NCI-H146 treated with DMSO at 0.1 percent for 48 hours (cell line): ENCODE data around the gene PIM2.
"Not testable (repeated sequence)": the region's sequence is repeated elsewhere in the genome, so short reads cannot be mapped to it uniquely, and the experiment has no call there.

ENCODE experiments used
- DNase-seq: peaks from one replicate; lab custom pipeline; 2025; ENCODE audit not compliant: unreplicated experiment; lab: John Stamatoyannopoulos, UW

Gene PIM2

DNA sequence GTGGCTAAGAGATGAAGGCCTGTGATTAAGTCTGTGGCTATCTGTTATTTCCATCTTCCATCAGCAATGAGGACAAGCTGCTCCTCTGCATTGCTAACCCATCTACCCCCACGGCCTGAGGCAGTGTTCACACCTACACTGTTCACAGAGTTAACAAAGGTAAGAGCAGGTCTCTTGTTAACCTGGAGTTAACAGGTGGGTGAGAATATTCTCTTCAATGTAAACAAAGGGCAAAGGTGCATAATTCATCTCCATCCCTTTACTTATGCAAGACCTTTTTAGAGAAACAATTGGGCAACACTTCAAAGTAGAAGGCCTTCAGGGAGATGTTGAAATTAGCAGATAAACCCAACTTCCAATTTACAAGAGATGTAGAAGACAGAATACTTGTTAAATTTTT, 10.2 kb downstream of the PIM2 start:
- no peak for DNase-seq

DNA sequence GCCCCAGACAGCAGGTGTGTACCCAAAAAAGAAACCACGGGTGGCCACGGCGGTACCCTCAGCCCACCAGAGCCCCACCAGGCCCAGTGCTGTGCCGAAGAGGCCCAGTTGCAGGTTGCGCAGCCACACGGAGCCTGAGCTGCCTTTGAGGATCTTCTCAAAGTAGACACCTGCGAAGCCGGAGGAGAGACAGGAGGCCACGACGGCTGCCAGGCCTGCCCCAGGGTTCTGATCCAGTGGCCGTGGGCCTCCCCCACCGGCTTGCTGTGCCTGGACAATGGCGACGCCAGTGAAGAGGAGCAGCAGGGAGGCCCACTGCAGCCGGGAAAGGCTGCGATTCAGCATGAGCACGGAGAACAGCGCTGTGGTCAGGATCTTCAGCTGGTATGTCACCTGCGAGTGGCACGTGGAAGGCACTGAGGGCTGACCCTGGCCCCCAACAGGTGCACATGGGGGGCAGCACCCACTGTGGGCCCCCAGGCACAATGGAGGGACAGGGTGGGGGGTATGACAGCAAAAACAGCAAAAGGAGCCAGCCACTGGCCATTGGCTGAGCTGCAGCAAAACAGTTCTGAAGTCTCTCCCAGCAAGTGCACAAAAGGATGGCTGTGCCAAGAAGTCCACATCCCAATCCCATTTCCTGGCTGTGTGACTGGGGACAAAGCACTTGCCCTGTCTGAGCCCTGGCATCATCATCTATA, 13.6 kb downstream of the PIM2 start:
- no peak for DNase-seq

DNA sequence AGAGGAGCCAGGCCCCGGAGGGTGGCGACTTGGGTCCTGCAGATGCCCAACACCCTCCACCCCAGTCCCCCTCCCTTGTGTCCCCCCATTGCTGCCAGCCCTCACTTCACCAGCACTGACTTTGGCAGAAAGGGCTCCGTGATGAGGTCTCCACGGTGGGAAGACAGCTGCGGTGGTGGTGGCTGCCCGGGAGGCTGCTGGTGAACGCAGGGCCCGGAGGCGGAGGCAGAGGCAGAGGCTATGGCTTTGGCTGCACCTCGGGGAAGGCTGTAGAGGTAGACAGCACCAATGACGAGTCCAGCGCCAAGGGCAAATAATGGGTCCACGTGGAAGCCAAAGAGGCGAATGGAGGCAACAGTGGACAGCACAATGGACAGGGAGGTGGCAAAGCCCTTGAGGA, 14.2 kb downstream of the PIM2 start:
- no peak for DNase-seq

DNA sequence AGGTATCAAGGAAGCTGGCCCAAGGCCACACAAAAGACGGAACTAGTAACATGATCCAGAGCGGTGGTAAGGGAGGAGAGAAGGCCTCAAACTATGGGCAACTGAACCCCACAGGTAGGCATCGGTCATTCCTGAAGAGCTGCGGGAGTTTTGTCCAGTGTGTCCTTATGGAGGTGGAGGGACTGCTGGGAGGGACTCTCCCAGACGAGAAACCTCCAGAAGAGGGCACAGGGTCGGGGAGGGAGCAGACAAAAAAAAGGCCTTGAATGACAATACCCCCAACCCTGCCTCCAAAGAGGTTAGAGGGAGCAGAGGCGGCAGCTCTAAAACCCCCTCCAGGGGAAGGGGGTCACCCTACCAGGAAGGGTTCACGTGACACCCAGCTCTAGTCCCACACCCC, 14.6 kb downstream of the PIM2 start:
- no peak for DNase-seq

DNA sequence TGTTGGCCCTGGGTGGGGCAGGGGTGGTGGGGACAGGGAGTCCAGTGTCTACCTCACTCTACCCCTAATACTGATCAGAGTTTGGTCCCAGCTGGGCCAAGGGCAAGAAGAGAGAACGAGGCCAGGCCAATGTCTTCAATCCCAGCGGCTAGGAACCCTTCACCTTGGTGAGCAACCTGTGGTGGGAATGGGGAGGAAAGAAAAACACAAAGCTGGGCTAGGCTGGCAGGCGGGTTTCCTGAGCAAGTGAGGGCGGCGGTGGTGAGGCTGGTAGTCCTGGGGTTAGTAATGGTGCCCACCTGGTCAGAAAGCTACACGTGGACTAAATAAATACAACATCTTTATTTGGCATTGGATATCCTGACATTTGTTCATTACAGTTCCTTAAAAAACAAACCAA, 15.5 kb downstream of the PIM2 start:
- DNase-seq, result no peak

DNA sequence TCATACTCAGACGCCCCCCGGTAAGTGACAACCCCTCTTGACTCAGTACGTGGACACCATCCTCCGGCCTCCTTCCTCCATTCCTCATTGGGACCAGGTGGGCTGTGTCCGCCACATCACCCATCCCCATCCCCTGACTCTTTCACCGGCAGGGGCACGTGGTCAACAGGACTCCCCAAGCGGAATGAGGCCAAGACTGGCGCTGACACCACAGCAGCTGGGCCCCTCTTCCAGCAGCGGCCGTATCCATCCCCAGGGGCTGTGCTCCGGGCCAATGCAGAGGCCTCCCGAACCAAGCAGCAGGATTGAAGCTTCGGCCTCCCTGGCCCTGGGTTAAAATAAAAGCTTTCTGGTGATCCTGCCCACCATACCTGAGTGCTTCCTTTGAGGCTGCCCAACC, 16.0 kb downstream of the PIM2 start:
- DNase-seq, result no peak

DNA sequence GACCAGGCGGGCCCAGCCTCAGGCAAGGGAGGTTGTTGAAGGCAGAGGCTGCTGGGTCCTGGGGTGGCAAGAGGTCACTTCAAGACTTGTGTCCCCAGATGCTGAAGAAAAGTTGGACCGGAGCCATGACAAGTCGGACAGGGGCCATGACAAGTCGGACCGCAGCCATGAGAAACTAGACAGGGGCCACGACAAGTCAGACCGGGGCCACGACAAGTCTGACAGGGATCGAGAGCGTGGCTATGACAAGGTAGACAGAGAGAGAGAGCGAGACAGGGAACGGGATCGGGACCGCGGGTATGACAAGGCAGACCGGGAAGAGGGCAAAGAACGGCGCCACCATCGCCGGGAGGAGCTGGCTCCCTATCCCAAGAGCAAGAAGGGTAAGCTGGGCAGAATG, 16.7 kb downstream of the PIM2 start:
- DNase-seq, result no peak

DNA sequence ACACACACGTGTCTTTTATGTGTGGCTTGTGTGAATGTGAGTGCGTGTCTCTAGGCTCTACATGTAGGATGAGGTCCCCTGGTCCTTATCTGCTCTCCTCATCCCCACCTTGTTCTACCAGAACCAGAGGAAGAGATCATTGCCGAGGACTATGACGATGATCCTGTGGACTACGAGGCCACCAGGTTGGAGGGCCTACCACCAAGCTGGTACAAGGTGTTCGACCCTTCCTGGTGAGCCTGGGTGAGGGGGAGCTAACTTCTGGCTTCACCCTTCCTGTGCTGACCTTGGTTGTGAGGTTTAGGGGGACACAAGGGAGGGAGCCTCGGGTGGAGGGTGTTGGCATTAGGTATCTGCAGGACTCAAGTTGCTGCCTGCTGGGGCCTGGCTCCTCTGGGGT, 17.8 kb downstream of the PIM2 start:
- DNase-seq, result no peak

DNA sequence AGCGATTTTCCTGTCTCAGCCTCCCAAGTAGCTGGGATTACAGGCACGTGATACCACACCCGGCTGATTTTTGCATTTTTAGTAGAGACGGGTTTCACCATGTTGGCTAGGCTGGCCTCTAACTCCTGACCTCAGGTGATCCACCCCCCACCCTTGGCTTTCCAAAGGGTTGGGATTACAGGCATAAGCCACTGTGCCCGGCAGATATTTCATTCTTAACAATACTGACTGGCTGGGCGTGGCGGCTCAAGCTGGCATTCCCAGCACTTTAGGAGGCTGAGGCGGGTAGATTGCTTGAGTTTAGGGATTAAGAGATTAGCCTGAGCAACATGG, 19.8 kb downstream of the PIM2 start:
- DNase-seq, result no peak

DNA sequence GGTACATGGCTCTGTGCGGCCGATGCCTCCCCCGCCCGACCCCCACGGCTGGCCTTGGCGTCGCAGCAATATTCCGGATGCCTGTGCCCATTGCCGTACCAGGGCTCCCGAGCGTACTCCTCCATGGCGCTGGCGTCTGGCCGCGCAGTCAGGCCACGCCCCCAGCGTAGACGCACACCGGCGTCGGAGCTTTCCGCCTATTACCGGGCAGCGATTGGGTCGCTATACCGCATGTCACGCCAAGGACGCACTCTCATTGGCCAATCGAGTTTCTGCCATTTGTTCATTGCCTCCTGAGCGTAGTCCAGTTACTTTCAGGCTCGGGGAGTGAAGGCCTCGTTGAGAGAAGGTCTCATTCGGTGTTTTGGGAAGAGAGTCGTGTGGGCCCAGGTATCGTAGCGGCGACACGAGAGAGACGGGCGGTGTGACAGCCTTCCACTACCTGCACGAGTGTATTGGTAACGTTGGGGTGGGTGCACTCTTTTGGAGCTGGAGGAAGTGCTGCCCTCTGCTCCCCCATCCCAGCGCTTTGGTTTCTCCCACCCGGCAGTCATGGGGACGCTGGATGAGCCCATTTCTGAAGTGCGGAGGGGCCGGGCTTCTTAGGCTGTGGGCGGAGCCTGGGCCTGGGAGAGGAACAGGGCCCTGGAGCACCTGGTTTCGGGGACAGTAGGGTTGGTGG, 21.1 kb downstream of the PIM2 start, which contains the start of the genes PQBP1 and TIMM17B:
TSS of gene PQBP1 (plus strand) at position 306 of the 682 bp plus-strand sequence. CDS start 580 bp downstream, outside the sequence.
TSS of gene TIMM17B (minus strand) at position 144 of the 682 bp plus-strand sequence. CDS start at position 125, 19 bp downstream.
- peak; percentile 92 for DNase-seq

DNA sequence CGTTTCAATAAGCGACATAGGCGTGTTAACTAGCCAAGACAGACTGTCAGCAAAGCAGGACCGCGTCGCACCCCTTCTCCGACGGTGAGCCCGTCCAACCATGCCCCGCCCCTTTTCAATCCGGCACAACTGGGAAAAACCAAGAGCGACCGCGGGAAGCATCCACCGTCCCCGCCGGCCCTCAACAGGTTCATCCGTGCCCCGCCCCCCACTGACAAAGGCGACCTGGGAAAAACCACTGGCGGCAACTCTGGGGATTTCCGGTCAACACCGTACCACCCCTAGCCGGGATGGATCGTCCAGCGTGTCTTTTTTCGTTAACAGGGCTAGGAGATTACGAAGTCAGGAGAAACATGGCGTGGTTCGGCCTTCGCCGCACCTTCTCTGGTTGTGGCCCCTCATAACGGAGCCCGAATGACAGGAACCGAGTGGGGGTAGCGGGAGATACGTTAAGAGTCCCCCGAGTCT, 21.6 kb downstream of the PIM2 start:
- peak; percentile 66 for DNase-seq

DNA sequence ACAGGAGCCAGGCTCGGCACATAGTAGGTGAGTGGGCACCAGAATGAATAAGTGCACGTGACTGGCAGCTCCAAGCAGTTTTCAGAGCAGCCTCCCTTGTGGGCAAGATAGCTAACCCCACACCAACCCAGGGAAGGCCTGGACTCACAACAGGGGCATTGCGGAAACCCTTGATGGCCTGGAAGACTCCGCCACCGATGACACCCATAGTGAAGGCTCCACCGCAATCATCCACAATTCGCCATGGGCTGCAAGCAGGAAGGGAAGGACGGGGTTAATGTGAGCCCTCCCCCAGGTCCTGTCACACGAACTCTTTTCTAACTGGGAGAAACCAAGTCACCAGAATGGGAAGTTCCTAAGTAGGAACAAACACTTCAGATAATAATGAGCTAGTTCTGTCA, 22.2 kb downstream of the PIM2 start:
- no peak for DNase-seq

DNA sequence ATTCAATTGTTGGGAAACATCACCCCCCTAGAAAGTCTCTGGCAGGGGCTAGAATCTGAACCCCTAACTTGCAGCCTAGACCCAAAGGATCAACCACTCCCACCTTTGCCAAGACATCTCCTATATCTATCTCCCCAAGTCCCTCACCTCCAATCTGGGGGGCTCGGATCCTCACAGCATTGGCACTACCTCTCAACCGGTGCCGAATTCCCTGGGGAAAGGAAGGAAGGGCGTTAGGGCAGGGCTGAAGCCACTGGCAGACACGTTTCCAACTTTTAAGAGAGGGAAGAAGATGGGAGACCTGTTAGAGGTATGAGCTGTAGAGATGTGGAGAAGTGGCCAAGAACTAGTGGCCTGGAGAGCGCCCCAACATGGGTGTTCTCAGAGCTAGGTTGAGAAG, 23.9 kb downstream of the PIM2 start:
- DNase-seq, result no peak

DNA sequence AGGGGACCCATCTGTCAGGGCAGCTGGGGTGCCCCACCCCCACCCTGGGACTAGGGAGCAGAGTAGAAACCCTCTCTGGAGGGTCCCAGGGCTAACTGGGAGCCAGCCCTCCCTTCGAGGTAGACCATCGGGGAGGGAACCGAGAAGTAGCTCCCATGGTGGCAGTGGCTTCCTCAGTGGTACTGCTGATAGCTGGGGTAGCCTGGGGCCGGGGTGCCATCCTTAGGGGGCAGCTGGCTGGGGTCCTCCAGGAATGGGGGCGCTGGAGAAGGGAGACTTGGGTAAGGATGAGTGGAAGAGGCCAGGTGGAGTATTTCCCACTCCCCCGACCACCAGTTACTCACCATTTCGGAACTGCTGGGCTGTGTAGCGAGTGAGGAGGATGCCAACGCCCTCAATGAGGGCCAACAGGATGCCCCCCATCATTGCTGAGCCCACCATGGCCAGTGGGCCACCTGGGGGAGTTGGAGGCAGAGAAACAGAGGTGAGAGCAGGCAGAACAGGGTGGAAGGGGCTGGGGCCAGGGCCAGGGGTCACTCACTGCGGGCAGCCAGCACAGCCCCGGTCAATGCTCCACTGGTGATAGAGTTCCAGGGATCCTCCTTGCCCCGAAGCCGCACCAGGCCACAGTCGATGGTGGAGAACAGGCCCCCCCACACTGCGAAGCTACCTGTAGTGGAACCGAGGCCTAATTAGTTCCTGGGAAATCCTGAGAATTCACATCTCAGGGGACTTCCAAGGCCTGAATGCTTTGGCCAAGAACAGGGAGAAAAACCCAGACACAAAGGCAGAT, 25.1 kb downstream of the PIM2 start:
- DNase-seq, result no peak

DNA sequence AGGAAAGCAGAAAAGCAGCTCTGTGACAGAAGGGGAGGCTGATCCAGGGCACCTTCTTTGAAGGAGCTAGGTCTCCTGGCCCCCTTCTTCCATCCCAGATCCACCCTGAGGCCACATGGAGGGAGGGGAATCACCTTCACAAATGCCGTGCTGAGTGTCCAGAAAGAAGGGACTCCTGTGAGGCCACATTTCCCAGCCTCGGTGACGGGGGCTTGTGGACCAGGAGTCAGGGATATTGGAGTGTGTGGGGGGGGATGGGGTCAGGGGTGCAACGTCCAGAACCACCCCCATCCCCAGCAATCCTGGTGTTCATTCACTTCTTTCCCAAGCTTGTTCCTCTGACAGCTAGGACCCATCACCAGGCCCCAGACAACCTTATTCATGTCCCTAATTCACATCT, 25.9 kb downstream of the PIM2 start:
- DNase-seq, result no peak

DNA sequence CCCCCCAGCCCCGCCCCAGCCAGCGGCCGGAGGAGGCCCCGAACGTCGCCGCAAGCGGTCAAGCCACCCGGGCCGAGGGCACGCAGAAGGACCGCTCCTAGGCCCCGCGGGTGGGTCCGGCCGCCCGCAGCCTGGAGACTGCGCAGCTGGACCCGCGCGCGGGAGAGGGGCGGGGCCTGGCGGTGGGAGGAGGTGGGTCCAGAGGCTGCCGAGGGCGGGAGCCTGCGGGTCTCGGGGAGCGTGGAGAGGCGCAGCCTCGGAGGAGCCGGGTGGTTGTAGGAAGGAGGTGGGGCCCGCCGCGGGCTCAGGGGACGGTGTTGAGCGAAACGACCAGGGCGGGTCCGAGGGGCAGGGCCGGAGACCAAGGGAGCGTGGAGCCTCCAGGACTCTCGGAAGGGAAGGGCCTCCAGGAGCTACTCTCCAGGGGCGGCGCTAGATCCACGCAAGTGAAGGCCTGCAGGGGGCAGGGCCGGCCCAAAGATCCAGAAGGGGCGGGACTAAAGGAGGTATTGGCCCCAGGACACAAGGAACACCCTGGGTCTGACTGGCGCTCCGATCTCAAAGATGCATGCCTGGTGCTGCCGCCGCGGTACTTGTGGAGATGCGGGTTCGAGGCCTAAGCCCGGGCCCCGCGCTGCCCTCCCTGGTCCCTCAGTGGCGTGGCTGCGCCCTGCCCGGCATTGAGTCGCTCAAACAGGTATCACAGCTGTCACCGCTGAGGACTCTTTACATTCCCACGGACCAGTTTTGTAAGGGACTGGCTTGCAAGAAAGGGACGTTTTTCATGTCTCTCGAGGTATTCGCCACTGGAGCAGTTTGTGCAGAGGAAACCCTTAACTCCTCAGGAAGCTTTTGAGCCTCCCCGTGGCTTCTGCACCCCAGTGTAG, 27.2 kb downstream of the PIM2 start:
- peak; percentile 76 for DNase-seq

DNA sequence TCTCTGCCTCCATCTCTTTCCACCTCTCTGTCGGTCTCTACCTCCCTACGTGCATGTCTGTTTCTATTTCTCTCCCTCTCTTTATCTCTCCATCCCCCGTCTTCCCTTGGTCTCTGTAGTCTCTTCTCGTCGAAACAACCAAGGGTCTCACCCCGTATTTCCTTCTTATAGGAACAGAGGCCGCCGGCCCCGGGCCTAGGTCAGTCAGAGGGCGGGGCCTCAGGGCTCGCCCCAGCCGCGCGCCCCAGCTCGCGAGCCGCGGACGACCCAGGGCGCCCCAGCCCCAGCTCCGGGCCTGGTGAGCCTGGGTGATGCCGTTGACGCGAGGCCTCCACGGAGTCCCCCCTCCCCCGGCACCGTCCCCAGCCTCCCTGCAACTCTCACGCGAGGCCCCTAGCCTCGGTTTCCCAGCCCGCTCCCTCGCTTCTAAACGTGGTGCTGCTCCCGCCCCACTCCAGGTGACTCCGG, 27.9 kb downstream of the PIM2 start:
- no peak for DNase-seq

DNA sequence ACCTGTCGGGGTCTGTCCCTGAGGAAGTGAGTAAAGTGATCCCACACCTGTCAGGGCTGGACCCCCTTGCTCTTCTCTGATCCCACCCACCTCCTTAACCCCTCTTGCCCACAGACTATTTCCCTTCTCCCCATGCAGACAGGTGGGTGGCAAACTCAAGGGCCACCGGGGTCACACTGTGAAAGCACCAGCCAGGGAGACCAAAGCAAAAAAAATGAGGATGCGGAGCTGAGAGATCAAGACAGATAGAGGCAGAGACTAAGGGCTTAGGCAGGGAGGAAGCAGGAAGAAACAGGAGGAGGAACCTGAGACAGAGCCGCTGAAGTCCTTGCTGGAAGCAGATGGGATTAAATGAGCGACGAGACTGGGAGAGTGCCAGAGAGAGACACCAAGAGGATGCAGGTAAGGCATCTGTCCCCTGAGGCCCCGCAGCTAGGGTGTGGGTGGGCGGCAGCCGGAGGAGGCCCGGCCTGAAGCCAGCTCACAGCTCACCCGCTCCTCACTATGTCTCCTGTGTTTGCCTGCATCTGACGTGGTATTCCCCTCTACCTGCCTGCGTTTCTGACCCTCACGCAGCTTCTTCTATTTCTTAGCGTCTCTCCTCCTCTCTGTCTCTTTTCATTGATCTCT, 28.4 kb downstream of the PIM2 start:
- no peak for DNase-seq

DNA sequence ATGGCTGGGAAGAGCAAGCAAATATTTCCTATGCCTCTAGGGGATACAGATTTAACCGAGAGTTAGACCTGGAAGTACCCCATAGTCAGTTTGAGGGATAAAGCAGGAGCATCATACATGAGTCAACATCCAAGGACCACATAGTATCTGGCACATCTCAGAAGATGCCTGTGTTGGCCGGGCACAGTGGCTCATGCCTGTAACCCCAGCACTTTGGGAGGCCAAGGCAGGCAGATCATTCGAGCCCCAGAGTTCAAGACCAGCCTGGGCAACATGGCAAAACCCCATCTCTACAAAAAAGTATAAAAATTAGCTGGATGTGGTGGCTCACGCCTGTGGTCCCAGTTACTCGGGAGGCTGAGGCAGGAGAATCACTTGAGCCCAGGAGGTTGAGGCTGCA, 32.2 kb downstream of the PIM2 start:
- not testable (repeated sequence) for DNase-seq

DNA sequence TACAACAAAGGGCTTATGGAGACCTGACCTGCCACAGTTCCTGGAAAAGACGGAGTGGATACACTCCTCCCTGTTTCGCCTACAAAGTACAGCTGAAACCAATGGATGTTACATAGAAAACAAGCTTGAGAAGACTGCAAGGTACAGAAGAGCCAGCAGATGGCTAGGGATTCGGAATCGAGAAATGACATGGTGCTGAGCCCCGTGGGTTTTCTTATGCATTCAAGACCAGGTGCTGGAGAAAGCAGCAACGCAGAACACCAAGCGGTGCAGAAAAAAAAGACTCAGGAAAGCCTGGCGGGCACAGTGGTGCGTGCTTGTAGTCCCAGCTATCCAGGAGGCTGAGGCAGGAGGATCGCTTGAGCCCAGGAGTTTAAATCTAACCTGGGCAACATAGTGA, 35.1 kb downstream of the PIM2 start:
- no peak for DNase-seq
